Mammary microvascular endothelial cell (primary cell): ENCODE results near the gene PWWP2B. TPM values are rescaled to one million over a fixed set of nuclear protein-coding genes. Genes with fewer than 3 reads are reported as not detected.

ENCODE experiments used
- total RNA-seq: library from RNA; depleted of rRNA; stranded (reverse); fragments of >200 nt; gene quantifications from 2 replicates; pipeline ENCODE4 v1.2.3, GENCODE V29; 2015

Gene PWWP2B
- total RNA-seq: 7.3 and 8.0 TPM in 2 replicates

GRCh38 chr10:132397036-132397541 lies at the start of gene PWWP2B:
Gene PWWP2B (plus strand): TSS chr10:132397200. CDS start chr10:132397227, 27 bp downstream.

Other genes starting within 250 kb of the PWWP2B start
- gene DPYSL4, start 210.3 kb upstream of the PWWP2B start, total RNA-seq: 4.7 and 8.2 TPM in 2 replicates
- 13.2 and 21.4 TPM in 2 replicates for gene STK32C, start 89.2 kb upstream of the PWWP2B start, total RNA-seq
- 2.9 and 4.0 TPM in 2 replicates for gene LRRC27, start 65.0 kb upstream of the PWWP2B start, total RNA-seq
- gene INPP5A, start 140.6 kb downstream of the PWWP2B start, total RNA-seq: 34.9 and 47.3 TPM in 2 replicates